ENCODE results near the gene CLHC1. TPM values are rescaled to one million over a fixed set of nuclear protein-coding genes. Genes with fewer than 3 reads are reported as not detected.
A peak's percentile ranks its signal among the peaks of the same experiment; 100 is the strongest.

The CLHC1 gene
- total and polyA plus RNA-seq, 7 experiments from 2014 or later = 1.0 to 19.5 (median 6.3) TPM

DNA sequence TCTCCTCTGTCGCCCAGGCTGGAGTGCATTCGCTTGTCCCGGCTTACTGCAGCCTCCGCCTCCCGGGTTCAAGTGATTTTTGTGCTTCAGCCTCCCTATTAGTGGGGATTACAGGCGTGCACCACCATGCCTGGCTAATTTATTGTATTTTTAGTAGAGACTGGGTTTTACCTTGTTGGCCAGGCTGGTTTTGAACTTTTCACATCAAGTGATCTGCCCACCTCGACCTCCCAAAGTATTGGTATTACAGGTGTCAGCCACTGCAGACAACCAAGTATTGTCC lies 1.5 kb upstream of the CLHC1 start:
- ChIA-PET CTCF (no interaction called here), POLR2A (no interaction called here)
- DNase-seq = no peak
- intact Hi-C loops (cut with micrococcal nuclease) = loop anchor here (2.0 to 5.0 kb wide), 8 partner anchors 184 to 1466 kb away; partner anchors contain the start of genes ASB3 (in 1 of the 2), CCDC88A (in 1 of the 2), CHAC2 (in 1 of the 2) and ERLEC1 (in 1 of the 2)
- Mint-ChIP-seq H3K36me3 (peaks cover 11 to 33% (median 22%) of the 10 kb centered on the region in 5 donors), H3K4me1 (peaks cover 29 to 72% (median 52%) of the 10 kb centered on the region in 7 donors), H3K27me3 (no peaks in the 10 kb centered on the region), H3K27ac (peak overlapping the region; percentile 96 to 99 (median 99)), H3K9me3 (peaks cover 0 to 4% (median 0%) of the 10 kb centered on the region in 11 donors), H3K4me3 (peak overlapping the region; percentile 96 to 100 (median 100))
- no peaks in the 10 kb centered on the region for H3K27me3 ChIP-seq (ENCODE audit: control insufficient read depth in 2 of 2, insufficient read depth in 2 of 2, low read length in 2 of 2)
- peak overlapping the region; percentile 75 for H3K4me3 ChIP-seq (ENCODE audit: low read length)
- peak overlapping the region; percentile 99 for H3K27ac ChIP-seq (ENCODE audit: low read depth, low read length)
- no peaks in the 10 kb centered on the region for H3K9me3 ChIP-seq (ENCODE audit: control insufficient read depth in 2 of 3, low read length in 3 of 3)
- H3K36me3 ChIP-seq (ENCODE audit: control insufficient read depth in 2 of 3, insufficient read depth in 3 of 3, low read length in 3 of 3) = peaks cover 0 to 36% (median 24%) of the 10 kb centered on the region in 3 experiments
- no peak for ATAC-seq
- peaks cover 18 to 19% of the 10 kb centered on the region in 2 donors for H3K4me1 ChIP-seq (ENCODE audit: control insufficient read depth in 2 of 2, insufficient read depth in 2 of 2, low read length in 2 of 2)

DNA sequence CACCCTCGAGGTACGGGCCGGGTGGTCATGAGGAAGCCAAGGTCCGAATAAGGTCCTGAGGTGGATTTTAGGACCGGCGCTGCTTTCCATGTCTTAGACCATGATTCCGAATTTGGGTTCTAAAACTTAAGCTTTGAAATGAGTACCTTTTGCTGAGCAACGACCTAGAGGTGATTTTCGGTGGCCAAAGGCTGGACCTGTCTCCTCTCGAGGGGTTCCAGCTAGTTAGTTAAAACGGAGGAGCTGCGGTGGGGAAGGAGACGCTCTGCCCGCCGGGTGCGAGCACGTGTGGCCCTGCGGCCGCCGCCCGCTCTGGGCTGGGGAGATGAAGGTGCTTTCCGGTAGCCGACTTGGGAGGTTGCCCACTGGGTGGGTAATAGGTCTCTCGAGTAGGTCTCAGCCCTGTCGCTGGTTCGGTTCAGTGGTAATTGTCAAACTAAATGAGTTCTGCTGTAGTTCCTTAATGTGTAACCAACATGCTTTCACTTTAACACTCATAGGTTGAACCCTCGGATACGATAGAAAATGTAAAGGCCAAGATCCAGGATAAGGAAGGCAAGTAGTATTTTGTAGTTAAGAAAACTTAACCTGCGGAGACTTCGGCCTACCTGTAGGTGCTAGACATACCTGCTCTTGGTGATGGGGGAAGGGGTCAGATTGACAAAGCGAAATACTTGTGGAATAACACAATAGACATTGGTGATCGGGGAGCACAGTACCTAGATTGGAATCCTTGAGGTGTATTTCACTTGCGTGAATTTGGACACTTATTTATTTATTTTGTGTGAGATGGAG lies 967 bp upstream of the CLHC1 start:
- H3K27me3 ChIP-seq (ENCODE audit: control insufficient read depth in 2 of 2, insufficient read depth in 2 of 2, low read length in 2 of 2) = no peaks in the 10 kb centered on the region
- H3K4me3 ChIP-seq (ENCODE audit: low read length) = peak overlapping the region; percentile 75
- peaks cover 0 to 4% (median 0%) of the 10 kb centered on the region in 11 donors for H3K9me3 Mint-ChIP-seq
- H3K27ac Mint-ChIP-seq = peak overlapping the region; percentile 96 to 99 (median 99)
- H3K4me3 Mint-ChIP-seq = peak overlapping the region; percentile 96 to 100 (median 100)
- ATAC-seq (peak; percentile 55), DNase-seq (peak in 8 of 9 donors; percentile 30 to 63 (median 38))
- peaks cover 0 to 36% (median 24%) of the 10 kb centered on the region in 3 experiments for H3K36me3 ChIP-seq (ENCODE audit: control insufficient read depth in 2 of 3, insufficient read depth in 3 of 3, low read length in 3 of 3)
- H3K9me3 ChIP-seq (ENCODE audit: control insufficient read depth in 2 of 3, low read length in 3 of 3) = no peaks in the 10 kb centered on the region
- CTCF ChIA-PET = interaction anchor here (1.0 kb wide), 1 partner anchor 10 kb away, joined by 3 read pairs; no protein-coding TSS in a partner anchor
- peak overlapping the region; percentile 99 for H3K27ac ChIP-seq (ENCODE audit: low read depth, low read length)
- no peaks in the 10 kb centered on the region for H3K27me3 Mint-ChIP-seq
- peaks cover 33 to 77% (median 57%) of the 10 kb centered on the region in 7 donors for H3K4me1 Mint-ChIP-seq
- POLR2A ChIA-PET = interaction anchor here (0.7 to 1.4 kb wide), 19 partner anchors 10 to 385 kb away, joined by 3 to 79 read pairs (median 5); partner anchors contain the start of genes CFAP36, MTIF2, PPP4R3B and RTN4
- intact Hi-C loops (cut with micrococcal nuclease) = loop anchor here (1.0 to 5.0 kb wide), 20 partner anchors 10 to 1466 kb away; partner anchors contain the start of genes CCDC88A (in 2 of the 2), CFAP36 (in 2 of the 2), CHAC2 (in 2 of the 2) and EML6 (in 2 of the 2)
- H3K36me3 Mint-ChIP-seq = peaks cover 12 to 37% (median 22%) of the 10 kb centered on the region in 5 donors
- H3K4me1 ChIP-seq (ENCODE audit: control insufficient read depth in 2 of 2, insufficient read depth in 2 of 2, low read length in 2 of 2) = peaks cover 23 to 24% of the 10 kb centered on the region in 2 donors

DNA sequence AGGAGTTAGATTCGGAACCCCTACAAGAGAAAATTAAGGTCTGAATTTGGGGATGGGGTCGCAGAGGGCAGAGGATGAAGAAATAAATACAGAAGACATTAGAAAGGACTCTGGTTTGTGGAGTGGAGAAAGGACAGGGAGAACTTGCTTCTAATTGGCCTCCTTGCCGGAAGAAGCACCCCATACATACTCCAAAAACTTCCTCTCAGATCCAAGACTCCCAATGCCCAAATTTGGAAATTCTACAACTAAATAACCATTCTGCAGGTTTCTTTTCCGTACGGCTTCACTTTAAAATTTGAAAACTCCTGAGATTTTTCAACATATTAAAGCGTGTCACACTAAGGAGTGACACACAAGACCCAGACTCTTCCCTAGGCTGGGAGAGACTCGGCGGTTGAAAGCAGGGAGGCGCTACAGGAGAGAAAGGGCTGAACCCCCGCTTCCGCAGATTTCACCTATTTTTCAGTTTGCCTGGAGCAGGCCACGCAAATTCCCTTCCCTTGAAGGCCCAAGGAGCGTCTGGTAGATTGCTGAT lies 478 bp downstream of the CLHC1 start:
- H3K27ac Mint-ChIP-seq = peak overlapping the region; percentile 96 to 99 (median 99)
- CTCF ChIA-PET = no interaction called here
- Histone ChIP-seq H3K36me3 (ENCODE audit: control insufficient read depth in 2 of 3, insufficient read depth in 3 of 3, low read length in 3 of 3) (peaks cover 0 to 36% (median 20%) of the 10 kb centered on the region in 3 experiments), H3K27me3 (ENCODE audit: control insufficient read depth in 2 of 2, insufficient read depth in 2 of 2, low read length in 2 of 2) (no peaks in the 10 kb centered on the region), H3K4me1 (ENCODE audit: control insufficient read depth in 2 of 2, insufficient read depth in 2 of 2, low read length in 2 of 2) (peaks cover 26 to 30% of the 10 kb centered on the region in 2 donors), H3K4me3 (ENCODE audit: low read length) (peak overlapping the region; percentile 75), H3K27ac (ENCODE audit: low read depth, low read length) (peak overlapping the region; percentile 99), H3K9me3 (ENCODE audit: control insufficient read depth in 2 of 3, low read length in 3 of 3) (no peaks in the 10 kb centered on the region)
- H3K4me3 Mint-ChIP-seq = peak overlapping the region; percentile 96 to 100 (median 100)
- H3K36me3 Mint-ChIP-seq = peaks cover 12 to 41% (median 22%) of the 10 kb centered on the region in 5 donors
- peaks cover 0 to 7% (median 0%) of the 10 kb centered on the region in 11 donors for H3K9me3 Mint-ChIP-seq
- DNase-seq = no peak
- intact Hi-C loops (cut with micrococcal nuclease) = loop anchor here (1.0 to 5.0 kb wide), 20 partner anchors 8 to 1464 kb away; partner anchors contain the start of genes CCDC88A (in 2 of the 2), CFAP36 (in 2 of the 2), CHAC2 (in 2 of the 2) and EML6 (in 2 of the 2)
- H3K27me3 Mint-ChIP-seq = no peaks in the 10 kb centered on the region
- POLR2A ChIA-PET = interaction anchor here (0.6 kb wide), 2 partner anchors 21 to 37 kb away, joined by 3 to 4 read pairs; no protein-coding TSS in a partner anchor
- H3K4me1 Mint-ChIP-seq = peaks cover 41 to 90% (median 67%) of the 10 kb centered on the region in 7 donors
- no peak for ATAC-seq

DNA sequence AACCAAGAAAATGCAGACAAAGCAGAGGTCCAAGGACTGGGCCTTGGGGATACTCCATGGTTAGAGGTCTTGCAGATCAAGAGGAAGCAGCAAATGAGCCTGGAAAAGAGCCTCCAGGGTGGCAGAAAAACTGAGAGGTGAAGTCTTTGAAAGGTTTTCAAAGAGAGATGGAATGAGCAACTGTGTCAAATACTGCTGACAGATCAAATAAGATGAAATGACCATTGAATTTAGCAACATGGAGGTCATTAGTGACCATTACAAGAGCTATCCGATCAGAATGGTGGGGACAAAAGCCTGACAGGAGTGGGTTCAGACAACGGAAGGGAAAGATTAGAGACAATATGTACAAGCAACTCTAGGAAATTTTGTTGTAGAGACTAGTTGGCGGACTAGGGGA lies 1.5 kb downstream of the CLHC1 start:
- peaks cover 0 to 26% (median 16%) of the 10 kb centered on the region in 3 experiments for H3K36me3 ChIP-seq (ENCODE audit: control insufficient read depth in 2 of 3, insufficient read depth in 3 of 3, low read length in 3 of 3)
- peak overlapping the region; percentile 6 to 99 (median 75) for H3K27ac Mint-ChIP-seq
- peaks cover 0 to 7% (median 0%) of the 10 kb centered on the region in 11 donors for H3K9me3 Mint-ChIP-seq
- peaks cover 12 to 37% (median 22%) of the 10 kb centered on the region in 5 donors for H3K36me3 Mint-ChIP-seq
- no peak overlapping the region for H3K4me3 ChIP-seq (ENCODE audit: low read length)
- H3K4me1 Mint-ChIP-seq = peaks cover 41 to 85% (median 65%) of the 10 kb centered on the region in 7 donors
- ChIA-PET CTCF (no interaction called here), POLR2A (interaction anchor here (0.7 to 2.6 kb wide), 3 partner anchors 10 to 38 kb away, joined by 3 to 15 read pairs (median 3); no protein-coding TSS in a partner anchor)
- H3K4me3 Mint-ChIP-seq = peak overlapping the region; percentile 70 to 100 (median 99)
- H3K27ac ChIP-seq (ENCODE audit: low read depth, low read length) = no peak overlapping the region
- intact Hi-C loops (cut with micrococcal nuclease) = loop anchor here (5.0 kb wide), 6 partner anchors 187 to 1463 kb away; partner anchors contain the start of genes ASB3 (in 1 of the 2), CCDC88A (in 1 of the 2), CHAC2 (in 1 of the 2) and ERLEC1 (in 1 of the 2)
- no peaks in the 10 kb centered on the region for H3K9me3 ChIP-seq (ENCODE audit: control insufficient read depth in 2 of 3, low read length in 3 of 3)
- DNase-seq (no peak), ATAC-seq (no peak)
- H3K27me3 Mint-ChIP-seq = no peaks in the 10 kb centered on the region
- H3K4me1 ChIP-seq (ENCODE audit: control insufficient read depth in 2 of 2, insufficient read depth in 2 of 2, low read length in 2 of 2) = peaks cover 26 to 30% of the 10 kb centered on the region in 2 donors
- no peaks in the 10 kb centered on the region for H3K27me3 ChIP-seq (ENCODE audit: control insufficient read depth in 2 of 2, insufficient read depth in 2 of 2, low read length in 2 of 2)

DNA sequence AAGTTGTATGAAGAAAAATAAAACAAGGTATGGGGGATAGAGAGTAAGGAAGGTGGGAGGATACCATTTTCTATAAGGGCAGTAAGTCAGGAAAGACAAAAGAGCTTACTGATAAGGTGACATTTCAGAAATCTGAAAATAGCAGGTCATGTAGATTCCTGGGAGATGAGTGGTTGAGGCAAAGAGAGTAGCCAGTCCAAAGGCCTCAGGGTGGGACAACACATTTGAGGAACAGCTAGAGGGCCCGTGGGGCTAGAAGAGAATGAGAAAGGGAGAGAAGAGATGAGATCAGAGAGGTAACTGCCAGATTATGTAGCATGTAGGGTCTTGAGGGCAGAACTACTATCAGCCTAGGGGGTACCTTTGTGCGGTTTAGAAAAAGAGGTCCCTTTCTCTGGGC lies 2.9 kb downstream of the CLHC1 start:
- ChIA-PET POLR2A (interaction anchor here (0.6 to 2.6 kb wide), 5 partner anchors 9 to 887 kb away, joined by 3 to 15 read pairs (median 4); no protein-coding TSS in a partner anchor), CTCF (no interaction called here)
- Histone ChIP-seq H3K9me3 (ENCODE audit: control insufficient read depth in 2 of 3, low read length in 3 of 3) (no peaks in the 10 kb centered on the region), H3K4me3 (ENCODE audit: low read length) (no peak overlapping the region), H3K27me3 (ENCODE audit: control insufficient read depth in 2 of 2, insufficient read depth in 2 of 2, low read length in 2 of 2) (no peaks in the 10 kb centered on the region), H3K36me3 (ENCODE audit: control insufficient read depth in 2 of 3, insufficient read depth in 3 of 3, low read length in 3 of 3) (peaks cover 0 to 13% (median 2%) of the 10 kb centered on the region in 3 experiments), H3K27ac (ENCODE audit: low read depth, low read length) (no peak overlapping the region), H3K4me1 (ENCODE audit: control insufficient read depth in 2 of 2, insufficient read depth in 2 of 2, low read length in 2 of 2) (peaks cover 18 to 27% of the 10 kb centered on the region in 2 donors)
- intact Hi-C loops (cut with micrococcal nuclease) = no loop called here
- peaks cover 0 to 7% (median 0%) of the 10 kb centered on the region in 11 donors for H3K9me3 Mint-ChIP-seq
- peaks cover 39 to 72% (median 56%) of the 10 kb centered on the region in 7 donors for H3K4me1 Mint-ChIP-seq
- H3K27ac Mint-ChIP-seq = peak overlapping the region; percentile 1 to 93 (median 72)
- no peaks in the 10 kb centered on the region for H3K27me3 Mint-ChIP-seq
- DNase-seq (no peak), ATAC-seq (no peak)
- peaks cover 7 to 31% (median 16%) of the 10 kb centered on the region in 5 donors for H3K36me3 Mint-ChIP-seq
- peak overlapping the region in 5 of 10 donors; percentile 6 to 70 (median 21) for H3K4me3 Mint-ChIP-seq

DNA sequence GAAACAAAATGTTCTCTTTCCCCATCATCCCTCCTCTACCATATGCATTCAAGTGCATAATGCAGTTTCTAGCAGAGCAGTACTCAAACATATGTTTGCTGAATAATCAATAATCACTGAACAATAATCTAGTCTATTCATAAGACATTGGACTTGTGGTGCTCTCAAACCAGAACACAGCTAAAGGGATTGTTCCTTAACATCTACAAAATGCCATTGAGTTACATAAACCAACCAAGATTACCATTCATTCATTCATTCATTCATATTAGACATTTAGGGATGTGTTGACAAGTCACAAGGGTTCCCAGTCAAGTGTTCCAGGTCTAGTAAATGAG lies 3.9 kb downstream of the CLHC1 start:
- no peaks in the 10 kb centered on the region for H3K27me3 ChIP-seq (ENCODE audit: control insufficient read depth in 2 of 2, insufficient read depth in 2 of 2, low read length in 2 of 2)
- POLR2A ChIA-PET = interaction anchor here (0.6 to 1.9 kb wide), 6 partner anchors 8 to 177 kb away, joined by 3 to 8 read pairs (median 4); no protein-coding TSS in a partner anchor
- peak overlapping the region; percentile 34 for H3K27ac ChIP-seq (ENCODE audit: low read depth, low read length)
- intact Hi-C loops (cut with micrococcal nuclease) = no loop called here
- CTCF ChIA-PET = no interaction called here
- Mint-ChIP-seq H3K4me1 (peaks cover 34 to 61% (median 48%) of the 10 kb centered on the region in 7 donors), H3K4me3 (peak overlapping the region; percentile 42 to 75 (median 63)), H3K36me3 (peaks cover 5 to 22% (median 10%) of the 10 kb centered on the region in 5 donors), H3K27ac (peak overlapping the region; percentile 72 to 93 (median 84)), H3K9me3 (peaks cover 0 to 7% (median 0%) of the 10 kb centered on the region in 11 donors), H3K27me3 (no peaks in the 10 kb centered on the region)
- DNase-seq = no peak
- H3K9me3 ChIP-seq (ENCODE audit: control insufficient read depth in 2 of 3, low read length in 3 of 3) = no peaks in the 10 kb centered on the region
- H3K36me3 ChIP-seq (ENCODE audit: control insufficient read depth in 2 of 3, insufficient read depth in 3 of 3, low read length in 3 of 3) = peaks cover 0 to 4% (median 0%) of the 10 kb centered on the region in 3 experiments
- no peak for ATAC-seq
- H3K4me1 ChIP-seq (ENCODE audit: control insufficient read depth in 2 of 2, insufficient read depth in 2 of 2, low read length in 2 of 2) = peaks cover 8 to 19% of the 10 kb centered on the region in 2 donors
- H3K4me3 ChIP-seq (ENCODE audit: low read length) = peak overlapping the region; percentile 6

All from naive thymus-derived CD4-positive, alpha-beta T cell (primary cell).